ENCODE measurements around the gene TANGO6.

The TANGO6 gene

DNA sequence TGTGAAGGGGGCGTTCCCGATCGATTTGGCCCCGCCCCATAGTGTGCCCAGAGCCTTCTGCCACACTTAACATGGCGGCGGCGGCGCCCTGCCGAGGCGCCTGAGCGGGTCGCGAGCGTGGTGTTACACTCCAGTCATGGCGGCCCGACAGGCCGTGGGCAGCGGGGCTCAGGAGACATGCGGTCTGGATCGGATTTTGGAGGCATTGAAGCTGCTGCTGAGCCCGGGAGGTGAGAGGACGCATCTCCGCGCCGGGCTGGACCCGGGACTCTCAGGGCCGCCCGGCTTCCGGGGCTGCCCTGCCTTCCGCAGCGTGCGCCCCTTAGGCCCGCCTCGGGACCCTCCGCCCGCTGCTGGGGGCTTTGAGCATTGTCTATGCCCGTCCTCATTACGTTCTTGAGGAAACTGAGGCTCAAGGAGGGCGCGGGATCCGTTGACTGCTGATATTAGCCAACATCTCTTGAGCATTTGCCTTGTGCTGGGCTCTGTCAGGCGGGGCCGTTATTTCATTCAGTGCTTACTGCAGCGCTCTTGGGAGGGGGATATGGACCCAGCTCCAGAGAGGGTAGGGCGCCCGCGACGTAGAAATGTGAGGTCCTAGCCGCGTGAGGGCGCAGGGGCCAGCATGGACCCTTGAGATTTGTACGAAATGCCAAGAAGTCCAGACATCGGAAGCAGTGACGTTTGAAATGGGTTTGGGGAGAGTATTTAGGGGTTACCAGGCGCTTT, at the start of gene TANGO6:
Gene TANGO6 (plus strand): TSS at position 50 of the 729 bp plus-strand sequence. CDS start 87 bp downstream, at position 137.
- Mint-ChIP-seq H3K4me1 (peaks cover 38% of the 10 kb centered on the region), H3K9me3 (no peaks in the 10 kb centered on the region), H3K27me3 (no peaks in the 10 kb centered on the region), H3K27ac (peak within 1 kb of the TSS; percentile 89), H3K36me3 (peaks cover 5% of the 10 kb centered on the region), H3K4me3 (peak within 1 kb of the TSS; percentile 97)
- CTCF ChIA-PET, result interaction anchor here (0.6 to 2.9 kb wide), 4 partner anchors 91 to 315 kb away, joined by 3 to 12 read pairs (median 4); no protein-coding TSS in a partner anchor
- DNase-seq, result peak; percentile 93

DNA sequence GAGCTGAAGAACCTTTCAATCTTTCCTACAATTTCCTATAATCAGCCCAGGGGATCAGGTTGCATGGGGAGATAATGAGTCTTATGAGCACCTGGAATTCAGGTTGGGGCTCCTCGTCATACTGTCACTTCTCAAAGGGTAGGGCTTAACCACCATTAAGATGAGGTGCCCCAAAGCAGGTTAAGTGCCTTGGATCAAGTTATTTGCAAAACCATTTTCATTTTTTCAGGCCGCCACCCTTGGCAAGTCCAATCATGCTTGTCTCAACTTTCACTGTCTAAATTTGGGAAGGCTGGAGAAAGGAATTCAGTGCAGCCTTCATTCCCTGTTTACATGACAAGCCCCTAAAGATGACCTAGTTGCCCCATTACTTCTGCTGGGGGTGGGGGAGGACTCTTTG, 44.9 kb upstream of the TANGO6 start:
- Mint-ChIP-seq H3K4me3 (no peak overlapping the region), H3K27me3 (no peaks in the 10 kb centered on the region), H3K27ac (no peak overlapping the region), H3K9me3 (no peaks in the 10 kb centered on the region), H3K36me3 (no peaks in the 10 kb centered on the region), H3K4me1 (no peaks in the 10 kb centered on the region)
- no peak for DNase-seq
- CTCF ChIA-PET, result interaction anchor here (0.8 to 1.7 kb wide), 4 partner anchors 10 to 208 kb away, joined by 3 to 4 read pairs (median 4); no protein-coding TSS in a partner anchor

DNA sequence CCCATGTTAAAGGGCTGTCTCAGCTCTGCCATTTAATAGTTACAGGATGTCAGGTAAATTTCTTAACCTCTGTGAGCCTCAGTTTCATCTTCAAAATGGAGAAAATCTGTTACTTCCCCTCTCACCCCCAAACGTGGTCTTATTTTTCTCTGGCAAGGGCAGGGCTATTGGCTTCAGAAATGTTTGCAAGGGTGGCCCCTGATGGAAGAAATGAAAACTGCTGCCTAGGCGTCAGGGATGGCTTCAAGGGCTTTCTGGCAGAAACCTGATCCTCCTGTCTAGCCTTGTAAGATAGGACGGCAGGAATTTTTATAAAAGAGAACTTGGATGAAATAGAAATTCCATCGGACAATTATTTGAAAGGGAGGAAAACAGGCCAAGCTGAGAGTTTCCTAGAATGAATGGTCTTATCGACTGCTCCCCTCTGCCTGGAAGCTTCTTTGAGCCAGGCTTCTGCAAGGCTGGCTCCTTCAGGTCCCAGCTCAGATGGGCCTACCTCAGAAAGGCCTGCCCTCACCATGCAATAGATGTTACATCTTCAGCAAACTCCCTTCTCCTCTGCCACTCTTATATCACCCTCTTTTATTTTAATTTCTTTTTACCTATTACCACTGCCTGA, 43.0 kb upstream of the TANGO6 start:
- H3K9me3 Mint-ChIP-seq, result no peaks in the 10 kb centered on the region
- DNase-seq, result peak; percentile 66
- CTCF ChIA-PET, result interaction anchor here (0.6 to 2.7 kb wide), 20 partner anchors 9 to 865 kb away, joined by 3 to 23 read pairs (median 4); no protein-coding TSS in a partner anchor
- no peaks in the 10 kb centered on the region for H3K36me3 Mint-ChIP-seq
- H3K4me1 Mint-ChIP-seq, result no peaks in the 10 kb centered on the region
- H3K27me3 Mint-ChIP-seq, result no peaks in the 10 kb centered on the region
- no peak overlapping the region for H3K27ac Mint-ChIP-seq
- H3K4me3 Mint-ChIP-seq, result no peak overlapping the region

DNA sequence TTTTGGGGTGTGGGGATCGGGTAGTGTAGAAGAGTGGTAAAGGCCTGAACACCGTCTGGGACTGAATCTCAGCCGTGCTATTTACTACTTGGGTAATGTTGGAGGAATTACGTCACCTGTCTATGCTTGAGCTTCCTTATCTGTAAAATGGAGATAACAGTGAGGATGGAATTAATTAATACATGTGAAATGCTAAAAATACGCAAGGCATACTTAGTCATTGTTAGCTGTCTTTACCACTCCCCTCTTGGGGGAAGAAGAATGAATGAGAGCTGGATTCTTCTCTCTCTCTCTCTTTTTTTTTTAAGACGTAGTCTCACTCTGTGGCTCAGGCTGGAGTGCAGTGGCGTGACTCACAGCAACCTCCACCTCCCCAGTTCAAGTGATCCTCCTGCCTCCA, 41.1 kb upstream of the TANGO6 start:
- H3K9me3 Mint-ChIP-seq, result no peaks in the 10 kb centered on the region
- no peaks in the 10 kb centered on the region for H3K36me3 Mint-ChIP-seq
- H3K4me1 Mint-ChIP-seq, result no peaks in the 10 kb centered on the region
- DNase-seq, result no peak
- H3K4me3 Mint-ChIP-seq, result no peak overlapping the region
- no peaks in the 10 kb centered on the region for H3K27me3 Mint-ChIP-seq
- CTCF ChIA-PET, result interaction anchor here (0.6 to 0.9 kb wide), 2 partner anchors 52 to 238 kb away, joined by 3 to 4 read pairs; no protein-coding TSS in a partner anchor
- H3K27ac Mint-ChIP-seq, result no peak overlapping the region

DNA sequence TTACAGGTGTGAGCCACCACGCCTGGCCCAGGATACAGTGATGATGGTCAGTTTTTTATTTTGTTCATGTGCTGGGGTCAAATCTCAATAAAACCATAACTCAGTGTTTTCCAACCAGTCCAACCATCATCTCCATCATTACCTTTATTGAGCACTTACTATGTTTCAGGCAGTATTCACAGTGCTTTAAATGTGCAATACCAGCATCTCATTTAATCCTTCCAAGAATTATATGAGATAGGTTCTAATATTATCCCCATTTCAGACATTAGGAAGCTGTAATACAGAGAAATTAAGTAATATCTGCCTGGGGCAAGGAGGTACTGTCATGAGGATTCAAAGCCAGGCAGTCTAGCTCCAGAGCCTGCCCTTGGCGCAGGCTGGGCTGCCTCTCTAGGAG, 36.9 kb upstream of the TANGO6 start:
- Mint-ChIP-seq H3K36me3 (no peaks in the 10 kb centered on the region), H3K27me3 (no peaks in the 10 kb centered on the region), H3K4me1 (no peaks in the 10 kb centered on the region), H3K9me3 (no peaks in the 10 kb centered on the region), H3K4me3 (no peak overlapping the region), H3K27ac (no peak overlapping the region)
- no peak for DNase-seq
- CTCF ChIA-PET, result interaction anchor here (1.0 kb wide), 1 partner anchor 277 kb away, joined by 3 read pairs; no protein-coding TSS in a partner anchor

DNA sequence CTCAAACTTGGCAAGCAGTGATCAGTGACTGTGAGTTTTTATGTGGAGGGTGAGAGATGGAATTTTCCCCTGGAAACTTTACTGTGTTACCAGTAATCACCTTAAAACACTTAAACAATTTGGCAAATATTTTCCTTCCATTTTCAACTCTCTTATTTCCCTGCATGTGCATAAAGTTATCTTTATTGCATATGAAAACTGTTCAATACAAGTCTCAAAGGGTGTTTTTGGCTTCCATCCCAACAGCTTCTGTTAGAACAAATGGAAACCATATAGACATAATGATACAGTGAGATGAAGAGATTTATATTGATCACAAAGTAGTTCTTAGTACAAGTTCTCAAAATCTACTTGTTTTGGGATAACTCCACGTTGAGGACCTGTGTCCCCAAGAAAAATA, 36.4 kb upstream of the TANGO6 start:
- DNase-seq, result no peak
- Mint-ChIP-seq H3K36me3 (no peaks in the 10 kb centered on the region), H3K27ac (no peak overlapping the region), H3K9me3 (no peaks in the 10 kb centered on the region), H3K27me3 (no peaks in the 10 kb centered on the region), H3K4me1 (no peaks in the 10 kb centered on the region), H3K4me3 (no peak overlapping the region)
- CTCF ChIA-PET, result interaction anchor here (1.0 to 1.8 kb wide), 2 partner anchors 8 to 278 kb away, joined by 3 to 4 read pairs; no protein-coding TSS in a partner anchor

DNA sequence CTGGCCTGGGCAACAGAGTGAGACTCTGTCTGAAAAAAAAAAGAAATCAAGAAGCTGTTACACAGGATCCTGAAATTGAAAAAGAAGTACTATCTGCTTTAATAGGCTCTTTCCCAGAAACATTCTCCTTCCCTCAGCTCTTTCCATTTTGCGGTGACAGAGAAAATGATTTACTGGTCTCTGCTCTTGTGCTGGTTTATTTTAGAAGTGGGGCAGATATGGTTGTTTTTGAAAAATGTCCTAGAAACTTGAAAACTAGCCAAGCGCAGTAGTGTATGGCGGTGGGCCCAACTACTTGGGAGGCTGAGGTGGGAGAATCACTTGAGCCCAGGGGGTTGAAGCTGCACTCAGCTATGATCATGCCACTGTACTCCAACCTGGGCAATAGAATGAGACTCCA, 28.8 kb upstream of the TANGO6 start:
- Mint-ChIP-seq H3K27me3 (peaks cover 4% of the 10 kb centered on the region), H3K27ac (no peak overlapping the region), H3K4me1 (no peaks in the 10 kb centered on the region), H3K9me3 (peaks cover 2% of the 10 kb centered on the region), H3K36me3 (no peaks in the 10 kb centered on the region), H3K4me3 (no peak overlapping the region)
- no peak for DNase-seq
- CTCF ChIA-PET, result no interaction called here

DNA sequence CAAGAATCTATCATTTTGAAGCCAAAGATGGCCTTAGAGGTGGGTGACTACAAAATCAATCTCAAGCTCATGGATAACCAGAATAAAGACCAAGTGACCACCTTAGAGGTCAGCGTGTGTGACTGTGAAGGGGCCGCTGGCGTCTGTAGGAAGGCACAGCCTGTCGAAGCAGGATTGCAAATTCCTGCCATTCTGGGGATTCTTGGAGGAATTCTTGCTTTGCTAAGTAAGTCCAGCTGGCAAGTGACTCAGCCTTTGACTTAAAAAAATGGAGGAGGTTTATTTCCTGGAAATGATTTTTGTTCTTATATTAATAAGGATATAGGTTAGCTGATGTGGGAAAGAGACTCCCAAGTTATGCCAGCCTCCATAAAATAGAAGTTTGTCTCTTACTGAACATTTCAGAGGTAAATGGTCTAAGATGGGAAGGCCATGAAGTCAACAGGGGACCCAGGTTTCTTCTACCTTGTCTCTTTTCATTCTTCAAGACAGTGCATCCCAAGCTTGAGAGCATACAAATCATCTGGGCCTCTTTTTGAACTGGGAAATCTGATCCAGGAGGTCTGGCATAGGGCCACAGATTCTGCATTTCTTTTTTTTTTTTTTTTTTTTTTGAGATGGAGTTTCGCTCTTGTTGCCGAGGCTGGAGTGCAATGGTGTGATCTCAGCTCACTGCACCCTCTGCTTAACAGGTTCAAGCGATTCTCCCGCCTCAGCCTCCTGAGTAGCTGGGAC, 19.8 kb upstream of the TANGO6 start:
- Mint-ChIP-seq H3K9me3 (no peaks in the 10 kb centered on the region), H3K27ac (no peak overlapping the region), H3K36me3 (no peaks in the 10 kb centered on the region), H3K27me3 (peaks cover 6% of the 10 kb centered on the region), H3K4me3 (no peak overlapping the region), H3K4me1 (no peaks in the 10 kb centered on the region)
- no peak for DNase-seq
- CTCF ChIA-PET, result interaction anchor here (0.6 kb wide), 1 partner anchor 23 kb away, joined by 4 read pairs; no protein-coding TSS in a partner anchor

DNA sequence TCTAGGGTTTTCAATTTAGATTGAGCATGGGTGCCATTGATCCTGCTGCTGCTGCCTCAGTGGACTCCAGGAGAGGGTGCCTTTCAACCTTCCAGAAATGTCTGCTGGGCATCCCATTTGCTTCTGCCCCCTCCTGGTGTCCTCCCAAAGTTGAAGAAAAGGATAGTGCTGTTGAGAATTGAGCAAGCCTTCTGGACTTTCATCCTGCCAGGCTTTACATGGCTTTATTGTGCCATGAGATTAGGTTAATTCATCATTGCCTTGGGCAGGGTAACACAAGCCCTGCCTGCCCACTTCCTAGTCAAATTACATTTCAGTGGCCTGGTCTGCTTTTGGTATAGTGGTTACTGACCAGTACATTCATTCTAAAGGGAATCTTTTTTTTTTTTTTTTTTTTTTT, 17.9 kb upstream of the TANGO6 start:
- no peaks in the 10 kb centered on the region for H3K4me1 Mint-ChIP-seq
- no peaks in the 10 kb centered on the region for H3K9me3 Mint-ChIP-seq
- CTCF ChIA-PET, result no interaction called here
- no peak for DNase-seq
- no peak overlapping the region for H3K27ac Mint-ChIP-seq
- no peak overlapping the region for H3K4me3 Mint-ChIP-seq
- no peaks in the 10 kb centered on the region for H3K36me3 Mint-ChIP-seq
- H3K27me3 Mint-ChIP-seq, result peaks cover 6% of the 10 kb centered on the region

DNA sequence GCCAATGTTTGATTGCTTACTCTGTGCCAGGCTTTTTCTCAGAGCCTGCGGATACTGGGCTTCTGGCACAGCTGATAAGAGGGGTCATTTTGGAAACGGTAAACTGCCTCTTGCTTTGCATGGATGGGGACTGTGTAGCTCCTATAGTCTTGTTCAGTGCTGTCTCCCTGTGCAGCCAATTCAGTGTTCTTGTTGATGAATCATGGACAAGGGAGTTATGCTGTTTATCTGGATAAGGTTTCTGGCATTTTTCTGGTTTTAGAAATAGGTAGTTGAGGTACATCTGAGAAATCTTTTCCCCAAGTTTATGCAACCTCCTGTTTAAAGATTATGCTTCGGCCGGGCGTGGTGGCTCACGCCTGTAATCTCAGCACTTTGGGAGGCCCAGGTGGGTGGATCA, 16.7 kb upstream of the TANGO6 start:
- H3K4me3 Mint-ChIP-seq, result no peak overlapping the region
- no peaks in the 10 kb centered on the region for H3K9me3 Mint-ChIP-seq
- H3K4me1 Mint-ChIP-seq, result no peaks in the 10 kb centered on the region
- CTCF ChIA-PET, result no interaction called here
- H3K36me3 Mint-ChIP-seq, result no peaks in the 10 kb centered on the region
- H3K27me3 Mint-ChIP-seq, result peaks cover 6% of the 10 kb centered on the region
- H3K27ac Mint-ChIP-seq, result no peak overlapping the region
- no peak for DNase-seq

DNA sequence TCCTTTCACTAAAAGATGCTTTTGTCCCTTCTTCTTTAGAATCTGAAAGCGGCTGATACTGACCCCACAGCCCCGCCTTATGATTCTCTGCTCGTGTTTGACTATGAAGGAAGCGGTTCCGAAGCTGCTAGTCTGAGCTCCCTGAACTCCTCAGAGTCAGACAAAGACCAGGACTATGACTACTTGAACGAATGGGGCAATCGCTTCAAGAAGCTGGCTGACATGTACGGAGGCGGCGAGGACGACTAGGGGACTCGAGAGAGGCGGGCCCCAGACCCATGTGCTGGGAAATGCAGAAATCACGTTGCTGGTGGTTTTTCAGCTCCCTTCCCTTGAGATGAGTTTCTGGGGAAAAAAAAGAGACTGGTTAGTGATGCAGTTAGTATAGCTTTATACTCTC, 10.1 kb upstream of the TANGO6 start:
- peaks cover 9% of the 10 kb centered on the region for H3K27me3 Mint-ChIP-seq
- H3K27ac Mint-ChIP-seq, result no peak overlapping the region
- H3K4me3 Mint-ChIP-seq, result no peak overlapping the region
- no peaks in the 10 kb centered on the region for H3K9me3 Mint-ChIP-seq
- no peak for DNase-seq
- CTCF ChIA-PET, result interaction anchor here (0.7 to 1.6 kb wide), 2 partner anchors 14 to 177 kb away, joined by 5 read pairs; no protein-coding TSS in a partner anchor
- H3K36me3 Mint-ChIP-seq, result no peaks in the 10 kb centered on the region
- no peaks in the 10 kb centered on the region for H3K4me1 Mint-ChIP-seq

DNA sequence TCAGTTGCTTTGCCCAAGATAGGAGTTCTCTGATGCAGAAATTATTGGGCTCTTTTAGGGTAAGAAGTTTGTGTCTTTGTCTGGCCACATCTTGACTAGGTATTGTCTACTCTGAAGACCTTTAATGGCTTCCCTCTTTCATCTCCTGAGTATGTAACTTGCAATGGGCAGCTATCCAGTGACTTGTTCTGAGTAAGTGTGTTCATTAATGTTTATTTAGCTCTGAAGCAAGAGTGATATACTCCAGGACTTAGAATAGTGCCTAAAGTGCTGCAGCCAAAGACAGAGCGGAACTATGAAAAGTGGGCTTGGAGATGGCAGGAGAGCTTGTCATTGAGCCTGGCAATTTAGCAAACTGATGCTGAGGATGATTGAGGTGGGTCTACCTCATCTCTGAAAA, 8.8 kb upstream of the TANGO6 start:
- Mint-ChIP-seq H3K36me3 (no peaks in the 10 kb centered on the region), H3K4me3 (no peak overlapping the region), H3K9me3 (no peaks in the 10 kb centered on the region), H3K4me1 (no peaks in the 10 kb centered on the region), H3K27me3 (peaks cover 8% of the 10 kb centered on the region), H3K27ac (no peak overlapping the region)
- DNase-seq, result no peak
- CTCF ChIA-PET, result interaction anchor here (0.6 to 1.6 kb wide), 3 partner anchors 13 to 243 kb away, joined by 3 to 5 read pairs (median 3); no protein-coding TSS in a partner anchor

DNA sequence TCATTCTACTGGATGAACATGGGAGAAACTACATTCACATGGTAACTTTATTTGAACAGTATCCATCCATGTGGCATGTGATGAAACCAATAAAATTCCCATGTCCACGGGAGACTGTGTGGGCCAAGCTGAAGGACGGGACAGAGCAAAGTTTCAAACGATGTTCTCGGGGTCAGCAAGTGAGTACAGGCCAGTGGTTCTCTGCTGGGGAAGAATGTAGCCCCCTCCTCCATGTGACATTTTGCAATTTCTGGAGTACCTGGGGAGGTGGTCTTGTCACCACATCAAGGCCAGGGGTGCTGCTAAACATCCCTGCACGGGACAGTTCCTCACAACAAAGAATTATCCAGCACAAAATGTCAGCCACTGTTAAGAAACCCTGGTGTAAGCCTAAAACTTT, 7.4 kb upstream of the TANGO6 start:
- H3K4me1 Mint-ChIP-seq, result no peaks in the 10 kb centered on the region
- CTCF ChIA-PET, result no interaction called here
- no peak overlapping the region for H3K27ac Mint-ChIP-seq

DNA sequence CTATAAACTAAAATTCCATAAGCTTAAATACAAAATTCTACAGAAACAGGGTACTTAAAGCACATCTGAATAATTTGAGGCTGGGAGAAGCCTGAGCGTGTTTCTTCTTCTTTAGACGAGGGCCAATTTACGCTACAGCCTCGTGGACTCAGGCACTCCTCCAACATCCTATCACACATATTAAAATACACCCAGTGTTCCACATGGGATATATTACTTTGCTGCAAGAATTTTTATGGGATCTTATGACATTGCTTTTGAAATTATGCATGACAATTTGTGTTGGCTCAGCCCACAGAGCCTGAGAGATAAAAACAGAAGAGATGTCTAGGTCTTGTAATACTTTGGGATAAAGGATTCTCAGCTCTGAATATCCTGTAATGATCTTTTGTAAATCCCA, 3.5 kb upstream of the TANGO6 start:
- Mint-ChIP-seq H3K9me3 (no peaks in the 10 kb centered on the region), H3K36me3 (no peaks in the 10 kb centered on the region), H3K4me1 (peaks cover 15% of the 10 kb centered on the region), H3K27me3 (peaks cover 4% of the 10 kb centered on the region), H3K27ac (no peak overlapping the region), H3K4me3 (no peak overlapping the region)
- no peak for DNase-seq
- CTCF ChIA-PET, result interaction anchor here (0.5 to 1.2 kb wide), 2 partner anchors 136 to 138 kb away, joined by 3 read pairs; no protein-coding TSS in a partner anchor

More for the DNA sequence above, 7.4 kb upstream of the TANGO6 start:
- Mint-ChIP-seq H3K27me3 (peaks cover 8% of the 10 kb centered on the region), H3K36me3 (no peaks in the 10 kb centered on the region), H3K4me3 (no peak overlapping the region), H3K9me3 (no peaks in the 10 kb centered on the region)
- DNase-seq, result no peak

Measured in activated naive CD4-positive, alpha-beta T cell treated with anti-CD3 and anti-CD28 coated beads, Interleukin-2, amount 10 ng/mL, durations not matched to agents 7 days and 5 days (primary cell).